Esophagus muscularis mucosa (tissue), 4 donors: ENCODE measurements around the gene DNAJC27.

Experiments used
- CTCF ChIP-seq, 3 experiments: fragments of 200-600 bp in 2 of 3; fragments of 450-650 bp in 1 of 3; sonication (generic) in 2 of 3; IDR thresholded peaks; one replicate each; pipeline ENCODE4 v1.5.1; 2017 to 2019; ENCODE audit warnings: antibody characterized with exemption in 3 of 3, mild to moderate bottlenecking in 2 of 3, moderate library complexity in 1 of 3
- EP300 ChIP-seq: sonication (generic); formaldehyde crosslinking; IDR thresholded peaks from one replicate; pipeline ENCODE4 v1.6.1; 2017; ENCODE audit warnings: antibody characterized with exemption
- POLR2AphosphoS5 ChIP-seq, 2 donors: sonication (generic); formaldehyde crosslinking; IDR thresholded peaks; one replicate each; pipeline ENCODE4 v1.6.1; 2017; ENCODE audit warnings: antibody characterized with exemption in 2 of 2

- TF ChIP-seq EP300: no peak
- TF ChIP-seq CTCF (IDR thresholded peaks at IDR 0.05): no peak
- TF ChIP-seq POLR2AphosphoS5 (IDR thresholded peaks at IDR 0.05): no peak
Observed at GRCh38 chr2:24906466-24906865, 65.3 kb downstream of the DNAJC27 start.
